OCI-LY1 (cell line): ENCODE data around the gene SLC22A2.

Experiments
- H2AFZ ChIP-seq: fragments of 200-600 bp; sonication (generic), shearing (Covaris generic); 2 replicates; pipeline ENCODE4 v1.6.0; 2014; ENCODE audit warnings: antibody characterized with exemption, mild to moderate bottlenecking, low read length
- H3F3A ChIP-seq: fragments of 200-600 bp; sonication (generic), shearing (Covaris generic); 2 replicates; pipeline ENCODE4 v1.6.0; 2014; ENCODE audit warnings: mild to moderate bottlenecking, antibody characterized with exemption, low read length, moderate library complexity; ENCODE audit not compliant: insufficient read depth
- H3K27ac ChIP-seq: fragments of 200-600 bp; sonication (generic); 2 replicates; pipeline ENCODE4 v1.5.1; 2014; ENCODE audit warnings: low read length, mixed run types, mild to moderate bottlenecking, low read depth; ENCODE audit not compliant: poor library complexity, severe bottlenecking
- H3K27me3 ChIP-seq: fragments of 200-600 bp; sonication (generic); 2 replicates; pipeline ENCODE4 v1.6.0; 2014; ENCODE audit warnings: antibody characterized with exemption, mild to moderate bottlenecking, low read length, moderate library complexity; ENCODE audit not compliant: insufficient read depth
- H3K36me3 ChIP-seq: fragments of 200-600 bp; sonication (generic); 2 replicates; pipeline ENCODE4 v1.6.1; 2014; ENCODE audit warnings: mild to moderate bottlenecking, antibody characterized with exemption, low read length, moderate library complexity, mixed read lengths; ENCODE audit not compliant: insufficient read depth
- H3K4me1 ChIP-seq: fragments of 200-600 bp; sonication (generic); 2 replicates; pipeline ENCODE4 v1.5.1; 2014; ENCODE audit warnings: mild to moderate bottlenecking, low read length, moderate library complexity; ENCODE audit not compliant: insufficient read depth, severe bottlenecking
- H3K4me2 ChIP-seq: fragments of 200-600 bp; sonication (generic), shearing (Covaris generic); 2 replicates; pipeline ENCODE4 v1.6.1; 2014; ENCODE audit warnings: low read length
- H3K4me3 ChIP-seq: fragments of 200-600 bp; sonication (generic); 2 replicates; pipeline ENCODE4 v1.5.1; 2014; ENCODE audit warnings: low read length, low read depth, mild to moderate bottlenecking, mixed read lengths; ENCODE audit not compliant: poor library complexity, severe bottlenecking
- H3K79me2 ChIP-seq: fragments of 200-600 bp; shearing (Covaris generic); 2 replicates; pipeline ENCODE4 v1.6.1; 2016; ENCODE audit warnings: mixed run types, low read length, mixed read lengths; ENCODE audit not compliant: insufficient read depth
- H3K9ac ChIP-seq: fragments of 200-600 bp; sonication (generic), shearing (Covaris generic); 2 replicates; pipeline ENCODE4 v1.6.1; 2014; ENCODE audit warnings: mild to moderate bottlenecking, low read length, mixed read lengths
- H3K9me2 ChIP-seq: fragments of 200-600 bp; sonication (generic), shearing (Covaris generic); 2 replicates; pipeline ENCODE4 v1.6.1; 2014; ENCODE audit warnings: low read depth, mild to moderate bottlenecking, low read length, mixed read lengths
- H3K9me3 ChIP-seq: fragments of 200-600 bp; shearing (Covaris generic); 2 replicates; pipeline ENCODE4 v1.6.1; 2014; ENCODE audit warnings: low read length, mixed read lengths
- H4K20me1 ChIP-seq: fragments of 200-600 bp; sonication (generic), shearing (Covaris generic); 2 replicates; pipeline ENCODE4 v1.6.0; 2016; ENCODE audit warnings: mild to moderate bottlenecking, low read length; ENCODE audit not compliant: insufficient read depth
- CTCF ChIP-seq: fragments of 200-600 bp; sonication (generic), shearing (Covaris generic); IDR thresholded peaks from 2 replicates; pipeline ENCODE4 v1.5.1; 2017; ENCODE audit warnings: mild to moderate bottlenecking, antibody characterized with exemption, low read length, moderate library complexity, mixed read lengths
- EZH2 ChIP-seq: fragments of 200-600 bp; sonication (generic), shearing (Covaris generic); IDR thresholded peaks from 2 replicates; pipeline ENCODE4 v1.8.0; 2017; ENCODE audit warnings: borderline replicate concordance, mixed run types, mild to moderate bottlenecking, antibody characterized with exemption, low read length, moderate library complexity, mixed read lengths

The SLC22A2 gene

GRCh38 chr6:160247457-160247883 is 11.2 kb downstream of the SLC22A2 start:
- H3K36me3 ChIP-seq = no peaks in the 10 kb centered on the region
- H3K9ac ChIP-seq = no peak overlapping the region
- H3K9me3 ChIP-seq = no peaks in the 10 kb centered on the region
- H4K20me1 ChIP-seq = no peaks in the 10 kb centered on the region
- no peak overlapping the region for H3K27ac ChIP-seq
- no peaks in the 10 kb centered on the region for H3K79me2 ChIP-seq
- no peaks in the 10 kb centered on the region for H3K9me2 ChIP-seq
- no peaks in the 10 kb centered on the region for H3F3A ChIP-seq
- H2AFZ ChIP-seq = no peak overlapping the region
- H3K4me3 ChIP-seq = no peak overlapping the region
- no peak overlapping the region for H3K4me2 ChIP-seq
- H3K27me3 ChIP-seq = no peaks in the 10 kb centered on the region
- TF ChIP-seq EZH2 (no peak), CTCF (no peak)
- no peaks in the 10 kb centered on the region for H3K4me1 ChIP-seq

GRCh38 chr6:160240691-160241084 is 17.9 kb downstream of the SLC22A2 start:
- Histone ChIP-seq H4K20me1 (no peaks in the 10 kb centered on the region), H3K9me3 (no peaks in the 10 kb centered on the region), H3K9ac (no peak overlapping the region), H3K4me3 (no peak overlapping the region), H3K4me2 (no peak overlapping the region), H3K27ac (no peak overlapping the region), H3K4me1 (no peaks in the 10 kb centered on the region), H3K79me2 (no peaks in the 10 kb centered on the region), H2AFZ (no peak overlapping the region), H3K27me3 (no peaks in the 10 kb centered on the region), H3F3A (no peaks in the 10 kb centered on the region), H3K9me2 (no peaks in the 10 kb centered on the region), H3K36me3 (no peaks in the 10 kb centered on the region)
- TF ChIP-seq EZH2 = no peak
- TF ChIP-seq CTCF = no peak

- Histone ChIP-seq H3K36me3 (no peaks in the 10 kb centered on the region), H3K79me2 (no peaks in the 10 kb centered on the region), H3F3A (no peaks in the 10 kb centered on the region), H3K4me3 (no peak overlapping the region), H3K27me3 (no peaks in the 10 kb centered on the region), H4K20me1 (no peaks in the 10 kb centered on the region), H3K4me2 (no peak overlapping the region), H2AFZ (no peak overlapping the region), H3K9me2 (no peaks in the 10 kb centered on the region), H3K4me1 (no peaks in the 10 kb centered on the region), H3K27ac (no peak overlapping the region), H3K9me3 (no peaks in the 10 kb centered on the region), H3K9ac (no peak overlapping the region)
- TF ChIP-seq CTCF = no peak
- no peak for TF ChIP-seq EZH2
These were observed 18.5 kb downstream of the SLC22A2 start for GRCh38 chr6:160239929-160240690.
